GM23338 (cell line): Measurements from ENCODE around the gene PSMB2. TPM values are rescaled to one million over a fixed set of nuclear protein-coding genes. Genes with fewer than 3 reads are reported as not detected.
A peak's percentile ranks its signal among the peaks of the same experiment; 100 is the strongest.

Experiments used
- ATAC-seq: fragments of 200-7000 bp; cut with Tn5 transposase; 3 replicates; pipeline ENCODE4 v1.9.1; 2020
- DNase-seq: peaks from one replicate; pipeline ENCODE4 v3.0.0-alpha.2; 2015; ENCODE audit warnings: low spot score
- H2AFZ ChIP-seq: fragments of 200-600 bp; sonication (generic); 2 replicates; pipeline ENCODE4 v1.8.0; 2016; ENCODE audit warnings: antibody characterized with exemption, mild to moderate bottlenecking, moderate library complexity
- H3F3A ChIP-seq: fragments of 200-600 bp; sonication (generic); replicated peaks from 2 replicates; pipeline ENCODE4 v1.8.0; 2017; ENCODE audit warnings: antibody characterized with exemption, mixed run types, low read depth
- H3K27ac ChIP-seq: fragments of 200-600 bp; sonication (generic); 2 replicates; pipeline ENCODE4 v1.6.1; 2016; ENCODE audit warnings: low read depth
- H3K27me3 ChIP-seq: fragments of 200-600 bp; sonication (generic); 2 replicates; pipeline ENCODE4 v1.8.0; 2016; ENCODE audit warnings: mild to moderate bottlenecking, mixed run types, moderate library complexity; ENCODE audit not compliant: insufficient read depth
- H3K36me3 ChIP-seq: fragments of 200-600 bp; sonication (generic); 2 replicates; pipeline ENCODE4 v1.8.0; 2016; ENCODE audit warnings: mild to moderate bottlenecking; ENCODE audit not compliant: insufficient read depth
- H3K4me1 ChIP-seq: fragments of 200-600 bp; sonication (generic); 2 replicates; pipeline ENCODE4 v1.8.0; 2016; ENCODE audit warnings: mild to moderate bottlenecking, moderate library complexity; ENCODE audit not compliant: insufficient read depth
- H3K4me2 ChIP-seq: fragments of 200-600 bp; sonication (generic); 2 replicates; pipeline ENCODE4 v1.7.1; 2017; ENCODE audit warnings: mixed run types
- H3K4me3 ChIP-seq: fragments of 200-600 bp; sonication (generic); 2 replicates; pipeline ENCODE4 v1.6.1; 2016; ENCODE audit warnings: mixed run types
- H3K79me2 ChIP-seq: fragments of 200-600 bp; sonication (generic); replicated peaks from 2 replicates; pipeline ENCODE4 v1.8.0; 2017; ENCODE audit warnings: mild to moderate bottlenecking; ENCODE audit not compliant: insufficient read depth
- H3K9me2 ChIP-seq: fragments of 200-600 bp; sonication (generic); 2 replicates; pipeline ENCODE4 v1.8.0; 2017; ENCODE audit not compliant: insufficient read depth
- H4K20me1 ChIP-seq: fragments of 200-600 bp; sonication (generic); replicated peaks from 2 replicates; pipeline ENCODE4 v1.8.0; 2017; ENCODE audit warnings: mild to moderate bottlenecking; ENCODE audit not compliant: insufficient read depth
- H3K27ac Mint-ChIP-seq: 2 replicates; pipeline ENCODE4 v1.8.0; 2020; ENCODE audit warnings: inconsistent platforms, mild to moderate bottlenecking, moderate library complexity, mixed read lengths
- H3K27me3 Mint-ChIP-seq: 3 replicates; pipeline ENCODE4 v1.8.0; 2022; ENCODE audit warnings: low read depth, mild to moderate bottlenecking, moderate library complexity, mixed read lengths, inconsistent platforms; ENCODE audit not compliant: insufficient read depth, poor library complexity
- H3K36me3 Mint-ChIP-seq: 3 replicates; pipeline ENCODE4 v1.8.0; 2021; ENCODE audit warnings: low read depth, mild to moderate bottlenecking, inconsistent platforms, moderate library complexity, mixed read lengths
- H3K4me1 Mint-ChIP-seq: 3 replicates; pipeline ENCODE4 v1.8.0; 2020; ENCODE audit warnings: mild to moderate bottlenecking, inconsistent platforms, mixed read lengths
- H3K4me3 Mint-ChIP-seq: 3 replicates; pipeline ENCODE4 v1.8.0; 2021; ENCODE audit warnings: moderate library complexity, mild to moderate bottlenecking, inconsistent platforms, mixed read lengths
- H3K9me3 Mint-ChIP-seq: 3 replicates; pipeline ENCODE4 v1.8.0; 2020; ENCODE audit warnings: moderate library complexity, mild to moderate bottlenecking, inconsistent platforms, mixed read lengths
- EZH2 ChIP-seq: fragments of 200-600 bp; sonication (generic); IDR thresholded peaks from one replicate; pipeline ENCODE4 v1.8.0; 2017; ENCODE audit warnings: antibody characterized with exemption, mild to moderate bottlenecking, low read depth; ENCODE audit not compliant: unreplicated experiment
- EZH2phosphoT487 ChIP-seq: fragments of 200-600 bp; sonication (generic); IDR thresholded peaks from one replicate; pipeline ENCODE4 v1.8.1; 2018; ENCODE audit warnings: antibody characterized with exemption; ENCODE audit not compliant: unreplicated experiment
- JUNB ChIP-seq: IDR thresholded peaks from one replicate; pipeline ENCODE4 v1.6.1; 2016; ENCODE audit warnings: antibody characterized with exemption; ENCODE audit not compliant: unreplicated experiment
- NANOG ChIP-seq: IDR thresholded peaks from 2 replicates; pipeline ENCODE4 v1.6.1; 2016; ENCODE audit warnings: antibody characterized with exemption, borderline replicate concordance
- POLR2AphosphoS5 ChIP-seq: IDR thresholded peaks from 2 replicates; pipeline ENCODE4 v1.6.1; 2016; ENCODE audit warnings: antibody characterized with exemption, low read depth
- STAT1 ChIP-seq: IDR thresholded peaks from one replicate; pipeline ENCODE4 v1.6.1; 2016; ENCODE audit warnings: antibody characterized with exemption; ENCODE audit not compliant: unreplicated experiment
- ZNF114 ChIP-seq: fragments of 250-450 bp; sonication (Bioruptor Pico); IDR thresholded peaks from 2 replicates; pipeline ENCODE4 v1.5.0; 2020; ENCODE audit warnings: mild to moderate bottlenecking, moderate library complexity
- ZNF331 ChIP-seq: fragments of 250-450 bp; sonication (Bioruptor Pico); IDR thresholded peaks from 2 replicates; pipeline ENCODE4 v1.5.0; 2020; ENCODE audit warnings: low read depth, mild to moderate bottlenecking, moderate library complexity
- polyA plus RNA-seq: library from polyadenylated mRNA; unstranded; fragments of >200 nt; fragmentation: Nextera tagmentation; extraction: Ambion mirVana; gene quantifications from 2 replicates; pipeline ENCODE4 v1.2.1, GENCODE V29; 2016
- total RNA-seq: library from RNA; depleted of rRNA; stranded (reverse); fragments of >200 nt; shearing (Covaris generic); gene quantifications from 2 replicates; pipeline ENCODE4 v1.2.3, GENCODE V29; 2014
- TF ChIP-seq, protein P1 (sequence below): IDR thresholded peaks from one replicate; pipeline ENCODE4 v1.6.1; 2018; ENCODE audit warnings: antibody characterized with exemption; ENCODE audit not compliant: unreplicated experiment
- TF ChIP-seq, protein P2 (sequence below): IDR thresholded peaks from 2 replicates; pipeline ENCODE4 v1.6.1; 2016; ENCODE audit warnings: antibody characterized with exemption
- TF ChIP-seq, protein P3 (sequence below): fragments of 250-450 bp; sonication (Bioruptor Pico); IDR thresholded peaks from 2 replicates; pipeline ENCODE4 v1.5.0; 2020; ENCODE audit warnings: mild to moderate bottlenecking, moderate library complexity

Gene PSMB2
- total and polyA plus RNA-seq, 2 experiments from 2014 or later = 68.2 to 147 TPM

DNA sequence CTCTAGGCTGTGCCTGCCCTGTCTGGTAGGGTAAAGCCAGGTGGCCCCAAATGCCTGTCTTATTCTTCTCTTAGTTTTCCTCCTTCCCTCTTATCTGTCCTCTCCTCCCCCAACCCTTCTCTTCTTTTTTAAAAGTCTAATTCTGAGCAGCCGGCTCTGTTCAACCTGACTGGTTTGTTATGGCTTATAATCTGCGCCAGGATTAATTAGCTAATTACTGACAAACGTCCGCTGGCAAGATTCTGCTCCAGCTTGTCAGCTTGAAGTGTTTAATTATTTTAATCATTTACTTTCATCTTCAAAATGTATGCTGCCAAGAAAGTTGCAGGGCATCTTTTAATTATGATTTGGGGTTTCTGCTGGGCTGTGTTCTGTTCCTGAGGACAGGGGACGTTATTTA is 27.2 kb upstream of the PSMB2 start (continued):
- TF ChIP-seq, protein P1, sequence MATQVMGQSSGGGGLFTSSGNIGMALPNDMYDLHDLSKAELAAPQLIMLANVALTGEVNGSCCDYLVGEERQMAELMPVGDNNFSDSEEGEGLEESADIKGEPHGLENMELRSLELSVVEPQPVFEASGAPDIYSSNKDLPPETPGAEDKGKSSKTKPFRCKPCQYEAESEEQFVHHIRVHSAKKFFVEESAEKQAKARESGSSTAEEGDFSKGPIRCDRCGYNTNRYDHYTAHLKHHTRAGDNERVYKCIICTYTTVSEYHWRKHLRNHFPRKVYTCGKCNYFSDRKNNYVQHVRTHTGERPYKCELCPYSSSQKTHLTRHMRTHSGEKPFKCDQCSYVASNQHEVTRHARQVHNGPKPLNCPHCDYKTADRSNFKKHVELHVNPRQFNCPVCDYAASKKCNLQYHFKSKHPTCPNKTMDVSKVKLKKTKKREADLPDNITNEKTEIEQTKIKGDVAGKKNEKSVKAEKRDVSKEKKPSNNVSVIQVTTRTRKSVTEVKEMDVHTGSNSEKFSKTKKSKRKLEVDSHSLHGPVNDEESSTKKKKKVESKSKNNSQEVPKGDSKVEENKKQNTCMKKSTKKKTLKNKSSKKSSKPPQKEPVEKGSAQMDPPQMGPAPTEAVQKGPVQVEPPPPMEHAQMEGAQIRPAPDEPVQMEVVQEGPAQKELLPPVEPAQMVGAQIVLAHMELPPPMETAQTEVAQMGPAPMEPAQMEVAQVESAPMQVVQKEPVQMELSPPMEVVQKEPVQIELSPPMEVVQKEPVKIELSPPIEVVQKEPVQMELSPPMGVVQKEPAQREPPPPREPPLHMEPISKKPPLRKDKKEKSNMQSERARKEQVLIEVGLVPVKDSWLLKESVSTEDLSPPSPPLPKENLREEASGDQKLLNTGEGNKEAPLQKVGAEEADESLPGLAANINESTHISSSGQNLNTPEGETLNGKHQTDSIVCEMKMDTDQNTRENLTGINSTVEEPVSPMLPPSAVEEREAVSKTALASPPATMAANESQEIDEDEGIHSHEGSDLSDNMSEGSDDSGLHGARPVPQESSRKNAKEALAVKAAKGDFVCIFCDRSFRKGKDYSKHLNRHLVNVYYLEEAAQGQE = no peak

DNA sequence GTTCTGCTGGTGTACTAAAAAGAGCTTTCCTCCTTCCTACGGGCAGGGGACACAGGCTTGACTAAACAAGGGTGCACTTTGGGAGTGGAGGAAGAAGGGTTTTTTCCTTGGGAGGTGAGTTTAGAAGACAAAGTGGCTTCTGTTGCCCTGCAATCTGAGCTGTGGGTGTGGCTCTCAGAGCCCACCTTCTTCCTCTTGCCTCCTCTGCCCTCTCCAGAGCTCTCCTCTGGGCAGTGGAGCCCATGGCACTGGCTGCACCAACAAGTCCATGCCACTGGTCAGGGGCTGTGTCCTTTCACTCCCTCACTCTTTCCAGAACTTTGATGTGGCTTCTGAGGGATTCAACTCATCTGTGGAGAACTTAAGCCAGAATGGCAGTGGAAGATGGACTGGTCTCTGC is 25.6 kb upstream of the PSMB2 start:
- peaks cover 13% of the 10 kb centered on the region; the same call in 2 of the 3 replicates for H3K4me1 Mint-ChIP-seq
- DNase-seq = no peak
- H3K36me3 ChIP-seq = no peaks in the 10 kb centered on the region
- H3K27ac Mint-ChIP-seq = no peak overlapping the region
- H3K27me3 Mint-ChIP-seq = peaks cover 7% of the 10 kb centered on the region
- no peaks in the 10 kb centered on the region for H3F3A ChIP-seq
- no peak overlapping the region for H3K4me2 ChIP-seq
- no peaks in the 10 kb centered on the region for H4K20me1 ChIP-seq
- H3K4me3 ChIP-seq = no peak overlapping the region
- H3K36me3 Mint-ChIP-seq = no peaks in the 10 kb centered on the region
- no peak overlapping the region for H3K27ac ChIP-seq
- peak; percentile 65 for ATAC-seq
- no peaks in the 10 kb centered on the region; the same call in 1 of the 2 replicates for H3K9me2 ChIP-seq
- H3K9me3 Mint-ChIP-seq = no peaks in the 10 kb centered on the region; the same call in 2 of the 3 replicates
- no peaks in the 10 kb centered on the region for H3K27me3 ChIP-seq
- no peak overlapping the region for H3K4me3 Mint-ChIP-seq
- peaks cover 5% of the 10 kb centered on the region; the same call in 1 of the 2 replicates for H3K4me1 ChIP-seq
- no peaks in the 10 kb centered on the region for H3K79me2 ChIP-seq
- H2AFZ ChIP-seq = peak overlapping the region; percentile 95
- TF ChIP-seq EZH2 (no peak), ZNF114 (CRISPR knock-in tag) (no peak), POLR2AphosphoS5 (no peak), STAT1 (no peak), JUNB (no peak), EZH2phosphoT487 (no peak), ZNF331 (CRISPR knock-in tag) (no peak), NANOG (no peak)
- TF ChIP-seq, protein P2, sequence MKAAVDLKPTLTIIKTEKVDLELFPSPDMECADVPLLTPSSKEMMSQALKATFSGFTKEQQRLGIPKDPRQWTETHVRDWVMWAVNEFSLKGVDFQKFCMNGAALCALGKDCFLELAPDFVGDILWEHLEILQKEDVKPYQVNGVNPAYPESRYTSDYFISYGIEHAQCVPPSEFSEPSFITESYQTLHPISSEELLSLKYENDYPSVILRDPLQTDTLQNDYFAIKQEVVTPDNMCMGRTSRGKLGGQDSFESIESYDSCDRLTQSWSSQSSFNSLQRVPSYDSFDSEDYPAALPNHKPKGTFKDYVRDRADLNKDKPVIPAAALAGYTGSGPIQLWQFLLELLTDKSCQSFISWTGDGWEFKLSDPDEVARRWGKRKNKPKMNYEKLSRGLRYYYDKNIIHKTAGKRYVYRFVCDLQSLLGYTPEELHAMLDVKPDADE = no peak
- TF ChIP-seq, protein P1 = no peak
- TF ChIP-seq, protein P3, sequence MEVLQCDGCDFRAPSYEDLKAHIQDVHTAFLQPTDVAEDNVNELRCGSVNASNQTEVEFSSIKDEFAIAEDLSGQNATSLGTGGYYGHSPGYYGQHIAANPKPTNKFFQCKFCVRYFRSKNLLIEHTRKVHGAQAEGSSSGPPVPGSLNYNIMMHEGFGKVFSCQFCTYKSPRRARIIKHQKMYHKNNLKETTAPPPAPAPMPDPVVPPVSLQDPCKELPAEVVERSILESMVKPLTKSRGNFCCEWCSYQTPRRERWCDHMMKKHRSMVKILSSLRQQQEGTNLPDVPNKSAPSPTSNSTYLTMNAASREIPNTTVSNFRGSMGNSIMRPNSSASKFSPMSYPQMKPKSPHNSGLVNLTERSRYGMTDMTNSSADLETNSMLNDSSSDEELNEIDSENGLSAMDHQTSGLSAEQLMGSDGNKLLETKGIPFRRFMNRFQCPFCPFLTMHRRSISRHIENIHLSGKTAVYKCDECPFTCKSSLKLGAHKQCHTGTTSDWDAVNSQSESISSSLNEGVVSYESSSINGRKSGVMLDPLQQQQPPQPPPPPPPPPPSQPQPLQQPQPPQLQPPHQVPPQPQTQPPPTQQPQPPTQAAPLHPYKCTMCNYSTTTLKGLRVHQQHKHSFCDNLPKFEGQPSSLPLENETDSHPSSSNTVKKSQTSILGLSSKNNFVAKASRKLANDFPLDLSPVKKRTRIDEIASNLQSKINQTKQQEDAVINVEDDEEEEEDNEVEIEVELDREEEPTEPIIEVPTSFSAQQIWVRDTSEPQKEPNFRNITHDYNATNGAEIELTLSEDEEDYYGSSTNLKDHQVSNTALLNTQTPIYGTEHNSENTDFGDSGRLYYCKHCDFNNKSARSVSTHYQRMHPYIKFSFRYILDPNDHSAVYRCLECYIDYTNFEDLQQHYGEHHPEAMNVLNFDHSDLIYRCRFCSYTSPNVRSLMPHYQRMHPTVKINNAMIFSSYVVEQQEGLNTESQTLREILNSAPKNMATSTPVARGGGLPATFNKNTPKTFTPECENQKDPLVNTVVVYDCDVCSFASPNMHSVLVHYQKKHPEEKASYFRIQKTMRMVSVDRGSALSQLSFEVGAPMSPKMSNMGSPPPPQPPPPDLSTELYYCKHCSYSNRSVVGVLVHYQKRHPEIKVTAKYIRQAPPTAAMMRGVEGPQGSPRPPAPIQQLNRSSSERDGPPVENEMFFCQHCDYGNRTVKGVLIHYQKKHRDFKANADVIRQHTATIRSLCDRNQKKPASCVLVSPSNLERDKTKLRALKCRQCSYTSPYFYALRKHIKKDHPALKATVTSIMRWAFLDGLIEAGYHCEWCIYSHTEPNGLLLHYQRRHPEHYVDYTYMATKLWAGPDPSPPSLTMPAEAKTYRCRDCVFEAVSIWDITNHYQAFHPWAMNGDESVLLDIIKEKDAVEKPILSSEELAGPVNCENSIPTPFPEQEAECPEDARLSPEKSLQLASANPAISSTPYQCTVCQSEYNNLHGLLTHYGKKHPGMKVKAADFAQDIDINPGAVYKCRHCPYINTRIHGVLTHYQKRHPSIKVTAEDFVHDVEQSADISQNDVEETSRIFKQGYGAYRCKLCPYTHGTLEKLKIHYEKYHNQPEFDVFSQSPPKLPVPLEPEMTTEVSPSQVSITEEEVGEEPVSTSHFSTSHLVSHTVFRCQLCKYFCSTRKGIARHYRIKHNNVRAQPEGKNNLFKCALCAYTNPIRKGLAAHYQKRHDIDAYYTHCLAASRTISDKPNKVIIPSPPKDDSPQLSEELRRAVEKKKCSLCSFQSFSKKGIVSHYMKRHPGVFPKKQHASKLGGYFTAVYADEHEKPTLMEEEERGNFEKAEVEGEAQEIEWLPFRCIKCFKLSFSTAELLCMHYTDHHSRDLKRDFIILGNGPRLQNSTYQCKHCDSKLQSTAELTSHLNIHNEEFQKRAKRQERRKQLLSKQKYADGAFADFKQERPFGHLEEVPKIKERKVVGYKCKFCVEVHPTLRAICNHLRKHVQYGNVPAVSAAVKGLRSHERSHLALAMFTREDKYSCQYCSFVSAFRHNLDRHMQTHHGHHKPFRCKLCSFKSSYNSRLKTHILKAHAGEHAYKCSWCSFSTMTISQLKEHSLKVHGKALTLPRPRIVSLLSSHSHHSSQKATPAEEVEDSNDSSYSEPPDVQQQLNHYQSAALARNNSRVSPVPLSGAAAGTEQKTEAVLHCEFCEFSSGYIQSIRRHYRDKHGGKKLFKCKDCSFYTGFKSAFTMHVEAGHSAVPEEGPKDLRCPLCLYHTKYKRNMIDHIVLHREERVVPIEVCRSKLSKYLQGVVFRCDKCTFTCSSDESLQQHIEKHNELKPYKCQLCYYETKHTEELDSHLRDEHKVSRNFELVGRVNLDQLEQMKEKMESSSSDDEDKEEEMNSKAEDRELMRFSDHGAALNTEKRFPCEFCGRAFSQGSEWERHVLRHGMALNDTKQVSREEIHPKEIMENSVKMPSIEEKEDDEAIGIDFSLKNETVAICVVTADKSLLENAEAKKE (CRISPR knock-in tag) = no peak
